K562 (cell line): Measurements from ENCODE around the gene ATP8B4. TPM values are rescaled to one million over a fixed set of nuclear protein-coding genes. Genes with fewer than 3 reads are reported as not detected.

Source experiments
- ATAC-seq: fragments of 200-7000 bp; cut with Tn5 transposase; 3 replicates; pipeline ENCODE4 v1.9.1; 2020; ENCODE audit warnings: moderate library complexity
- BruUV-seq: library from RNA; stranded (reverse); fragments of 400-500 nt; replicated peaks from 2 replicates; lab custom pipeline; 2021; lab: Mats Ljungman, UMichigan
- CTCF ChIA-PET: fragments of 300-600 bp; formaldehyde crosslinking; extraction: SDS; loops from one replicate; lab custom pipeline; 2021; ENCODE audit warnings: low intra/inter-chr PET ratio; lab: Yijun Ruan, JAX
- POLR2A ChIA-PET: fragments of 300-600, 350-650 bp; sonication (Branson Sonifier 250); formaldehyde crosslinking; extraction: SDS; loops from one replicate; lab custom pipeline; 2021; ENCODE audit warnings: antibody characterized with exemption, inconsistent platforms; lab: Yijun Ruan, JAX
- DNase-seq, 4 experiments: peaks; one replicate each; pipeline versions ENCODE4 v3.0.0 to v3.0.0-alpha.2; 2011 to 2018; ENCODE audit warnings: low spot score in 3 of 4, mixed read lengths in 3 of 4; ENCODE audit errors: extremely low read depth in 1 of 4
- FAIRE-seq: peaks from 2 replicates; lab custom pipeline; 2011; peaks lifted over from hg19 to GRCh38; lab: Jason Lieb, UNC
- H2AFZ ChIP-seq: 2 replicates; pipeline ENCODE4 v1.6.0; 2011; ENCODE audit warnings: low read depth, low read length, control low read depth, inconsistent platforms
- H3K27ac ChIP-seq: fragments of 200-600 bp; 3 replicates; pipeline ENCODE4 v1.8.0; 2011; ENCODE audit warnings: low read depth, mild to moderate bottlenecking, control low read depth, inconsistent platforms, low read length, moderate library complexity, mixed read lengths; ENCODE audit errors: extremely low read depth
- H3K27me3 ChIP-seq, 2 experiments: fragments of 300-600 bp in 1 of 2; 2 replicates in 1 of 2; 3 replicates in 1 of 2; pipeline versions ENCODE4 v1.6.0 to v1.8.0; 2011; ENCODE audit warnings: inconsistent platforms in 2 of 2, low read length in 2 of 2, mild to moderate bottlenecking in 1 of 2, mixed read lengths in 1 of 2, moderate library complexity in 1 of 2; ENCODE audit not compliant: control insufficient read depth in 2 of 2, insufficient read depth in 2 of 2
- H3K36me3 ChIP-seq: fragments of 300-600 bp; 3 replicates; pipeline ENCODE4 v1.8.0; 2011; ENCODE audit warnings: mild to moderate bottlenecking, low read length, inconsistent platforms; ENCODE audit not compliant: control insufficient read depth, insufficient read depth
- H3K4me1 ChIP-seq, 2 experiments: fragments of 200-600 bp in 1 of 2; replicated peaks in 1 of 2; 2 replicates in 1 of 2; 3 replicates in 1 of 2; pipeline versions ENCODE4 v1.5.1 to v1.8.0; 2011; ENCODE audit warnings: inconsistent platforms in 2 of 2, low read length in 2 of 2, mild to moderate bottlenecking in 1 of 2, mixed read lengths in 1 of 2, moderate library complexity in 1 of 2; ENCODE audit not compliant: control insufficient read depth in 2 of 2, insufficient read depth in 2 of 2
- H3K4me2 ChIP-seq: 2 replicates; pipeline ENCODE4 v1.6.1; 2011; ENCODE audit warnings: low read length, control low read depth, inconsistent platforms, mixed read lengths; ENCODE audit not compliant: insufficient read depth
- H3K4me3 ChIP-seq: fragments of 200-600 bp; sonication (generic), shearing (Covaris generic); 2 replicates; pipeline ENCODE4 v1.5.1; 2016; ENCODE audit warnings: control low read depth, inconsistent platforms
- H3K79me2 ChIP-seq: fragments of 200-600 bp; 3 replicates; pipeline ENCODE4 v1.8.0; 2011; ENCODE audit warnings: low read length, inconsistent platforms; ENCODE audit not compliant: control insufficient read depth, insufficient read depth
- H3K9ac ChIP-seq, 2 experiments: 2 replicates each; pipeline versions ENCODE4 v1.6.0 to v1.6.1; 2011; ENCODE audit warnings: low read depth in 2 of 2, low read length in 2 of 2, control low read depth in 1 of 2, inconsistent platforms in 1 of 2, mild to moderate bottlenecking in 1 of 2, mixed read lengths in 1 of 2; ENCODE audit not compliant: insufficient read depth in 1 of 2
- H3K9me1 ChIP-seq: one replicate; pipeline ENCODE4 v1.6.0; 2011; ENCODE audit warnings: inconsistent platforms, mild to moderate bottlenecking, low read length, moderate library complexity; ENCODE audit not compliant: control insufficient read depth, insufficient read depth
- H3K9me3 ChIP-seq: replicated peaks from 2 replicates; pipeline ENCODE4 v1.5.1; 2011; ENCODE audit warnings: low read depth, low read length, inconsistent platforms; ENCODE audit not compliant: control insufficient read depth, insufficient read depth
- H4K20me1 ChIP-seq: replicated peaks from 2 replicates; pipeline ENCODE4 v1.6.1; 2011; ENCODE audit warnings: low read length, inconsistent platforms, mixed read lengths; ENCODE audit not compliant: control insufficient read depth, insufficient read depth
- DEAF1 ChIP-seq: fragments of 450-650 bp; formaldehyde crosslinking; IDR thresholded peaks from 2 replicates; pipeline ENCODE4 v1.4.0; 2020; ENCODE audit warnings: mild to moderate bottlenecking, moderate library complexity
- LCOR ChIP-seq: sonication (generic); formaldehyde crosslinking; IDR thresholded peaks from 2 replicates; pipeline ENCODE4 v1.8.0; 2022; ENCODE audit warnings: mild to moderate bottlenecking, missing genetic modification reagents
- MED1 ChIP-seq: sonication (generic); formaldehyde crosslinking; IDR thresholded peaks from 2 replicates; pipeline ENCODE4 v1.8.1; 2023; ENCODE audit warnings: missing genetic modification reagents, borderline replicate concordance
- PTRF ChIP-seq: fragments of 450-650 bp; IDR thresholded peaks from 2 replicates; pipeline ENCODE4 v1.6.1; 2016; ENCODE audit warnings: mild to moderate bottlenecking, missing genetic modification characterization, missing compliant biosample characterization
- ZBTB34 ChIP-seq: fragments of 250-450 bp; sonication (Bioruptor Pico); IDR thresholded peaks from 2 replicates; pipeline ENCODE4 v1.8.0; 2021; ENCODE audit warnings: mild to moderate bottlenecking, moderate library complexity
- WGBS: fragments of 100-300 bp; shearing (Covaris generic); methylation state at CpG from one replicate; pipeline ENCODE4 v1.1.6; 2016; ENCODE audit warnings: low coverage, mixed read lengths; ENCODE audit not compliant: insufficient coverage; ENCODE audit errors: missing lambda C conversion rate; 5-methylcytosine and 5-hydroxymethylcytosine counted together
- in situ Hi-C: fragments of 300-500 bp; cut with MboI; formaldehyde crosslinking; loops from 4 replicates; pipeline ENCODE4 v1.15.0; 2018; ENCODE audit warnings: inconsistent platforms, mixed read lengths
- intact Hi-C: fragments of 100-400 bp; cut with micrococcal nuclease; formaldehyde crosslinking; loops from 2 replicates; pipeline ENCODE4 v1.14.2; 2022
- polyA plus RNA-seq, 8 experiments: library from polyadenylated mRNA; depleted of rRNA in 4 of 8; stranded (reverse) in 5 of 8; unstranded in 3 of 8; fragments of >200 nt; fragmentation: Nextera tagmentation in 2 of 8; fragmentation: Illumina TruSeq in 1 of 8; extraction: Ambion mirVana in 2 of 8; extraction: Trizol in 1 of 8; gene quantifications; 2 replicates each; pipeline versions ENCODE4 v1.2.1 to v1.2.3, GENCODE V29; 2011 to 2014; ENCODE audit warnings: inconsistent platforms in 1 of 8, missing spikeins in 1 of 8
- total RNA-seq, 7 experiments: library from RNA; depleted of rRNA in 6 of 7; stranded (reverse); fragments of >200 nt in 6 of 7; fragmentation: Illumina TruSeq in 2 of 7; extraction: Trizol in 2 of 7; gene quantifications; 2 replicates each; pipeline versions ENCODE4 v1.2.1 to v1.2.3, GENCODE V29; 2011 to 2021; ENCODE audit warnings: low replicate concordance in 1 of 7
- TF ChIP-seq, protein P1 (sequence below): fragments of 450-650 bp; formaldehyde crosslinking; conservative IDR thresholded peaks from 2 replicates; pipeline ENCODE4 v1.4.0; 2022; ENCODE audit warnings: mild to moderate bottlenecking, missing genetic modification characterization
- TF ChIP-seq, protein P2 (sequence below), 2 experiments: IDR thresholded peaks in 1 of 2; conservative IDR thresholded peaks in 1 of 2; 2 replicates each; pipeline ENCODE4 v1.6.1; 2016; ENCODE audit warnings: low read depth in 2 of 2, mild to moderate bottlenecking in 1 of 2, missing compliant biosample characterization in 1 of 2, missing genetic modification characterization in 1 of 2, moderate library complexity in 1 of 2

Gene ATP8B4
- total and polyA plus RNA-seq, 9 of the 15 experiments (the other 6 are each of a cell fraction or from before 2014, with no cell fraction given), result 0.14 to 2.5 (median 0.44) TPM

- no peak overlapping the region for H3K9ac ChIP-seq
- CTCF ChIA-PET, result no interaction called here
- H3K79me2 ChIP-seq, result no peaks in the 10 kb centered on the region
- H3K27me3 ChIP-seq, result no peaks in the 10 kb centered on the region
- no peaks in the 10 kb centered on the region for H3K9me3 ChIP-seq
- POLR2A ChIA-PET, result no interaction called here
- H4K20me1 ChIP-seq, result no peaks in the 10 kb centered on the region
- no peak for ATAC-seq
- H3K4me3 ChIP-seq, result no peak overlapping the region
- H3K27ac ChIP-seq, result no peak overlapping the region
- H3K4me2 ChIP-seq, result no peak overlapping the region
- no peak for FAIRE-seq
- intact Hi-C loops, result no loop called here
- 0% methylated on average over 3 of the region's 3 CpGs for WGBS
- BruUV-seq, result no TSS peak
- H3K36me3 ChIP-seq, result no peaks in the 10 kb centered on the region
- no peak for DNase-seq
- in situ Hi-C loops, result no loop called here
- no peak overlapping the region for H2AFZ ChIP-seq
- H3K4me1 ChIP-seq, result no peaks in the 10 kb centered on the region
- no peaks in the 10 kb centered on the region for H3K9me1 ChIP-seq
- no peak for TF ChIP-seq MED1 (CRISPR knock-in tag)
- TF ChIP-seq DEAF1 (CRISPR knock-in tag), result no peak
- TF ChIP-seq, protein P1, sequence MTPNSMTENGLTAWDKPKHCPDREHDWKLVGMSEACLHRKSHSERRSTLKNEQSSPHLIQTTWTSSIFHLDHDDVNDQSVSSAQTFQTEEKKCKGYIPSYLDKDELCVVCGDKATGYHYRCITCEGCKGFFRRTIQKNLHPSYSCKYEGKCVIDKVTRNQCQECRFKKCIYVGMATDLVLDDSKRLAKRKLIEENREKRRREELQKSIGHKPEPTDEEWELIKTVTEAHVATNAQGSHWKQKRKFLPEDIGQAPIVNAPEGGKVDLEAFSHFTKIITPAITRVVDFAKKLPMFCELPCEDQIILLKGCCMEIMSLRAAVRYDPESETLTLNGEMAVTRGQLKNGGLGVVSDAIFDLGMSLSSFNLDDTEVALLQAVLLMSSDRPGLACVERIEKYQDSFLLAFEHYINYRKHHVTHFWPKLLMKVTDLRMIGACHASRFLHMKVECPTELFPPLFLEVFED (CRISPR knock-in tag), result no peak
- TF ChIP-seq, protein P2, sequence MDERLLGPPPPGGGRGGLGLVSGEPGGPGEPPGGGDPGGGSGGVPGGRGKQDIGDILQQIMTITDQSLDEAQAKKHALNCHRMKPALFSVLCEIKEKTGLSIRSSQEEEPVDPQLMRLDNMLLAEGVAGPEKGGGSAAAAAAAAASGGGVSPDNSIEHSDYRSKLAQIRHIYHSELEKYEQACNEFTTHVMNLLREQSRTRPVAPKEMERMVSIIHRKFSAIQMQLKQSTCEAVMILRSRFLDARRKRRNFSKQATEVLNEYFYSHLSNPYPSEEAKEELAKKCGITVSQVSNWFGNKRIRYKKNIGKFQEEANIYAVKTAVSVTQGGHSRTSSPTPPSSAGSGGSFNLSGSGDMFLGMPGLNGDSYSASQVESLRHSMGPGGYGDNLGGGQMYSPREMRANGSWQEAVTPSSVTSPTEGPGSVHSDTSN (CRISPR knock-in tag; IDR thresholded peaks at IDR 0.05; ENCODE audit: low read depth), result no peak
- TF ChIP-seq, protein P2 (tag; conservative IDR thresholded peaks at IDR 0.05; ENCODE audit: low read depth), result no peak
- no peak for TF ChIP-seq ZBTB34 (CRISPR knock-in tag)
- TF ChIP-seq LCOR, result no peak
- no peak for TF ChIP-seq PTRF (tag)
These were observed 165.6 kb downstream of the ATP8B4 start for GRCh38 chr15:49953421-49953820.
